Measurements from ENCODE around the gene RNLS.

RNLS gene

GRCh38 chr10:88474884-88475844, 108.0 kb downstream of the RNLS start:
- DNase-seq: no peak

DNA sequence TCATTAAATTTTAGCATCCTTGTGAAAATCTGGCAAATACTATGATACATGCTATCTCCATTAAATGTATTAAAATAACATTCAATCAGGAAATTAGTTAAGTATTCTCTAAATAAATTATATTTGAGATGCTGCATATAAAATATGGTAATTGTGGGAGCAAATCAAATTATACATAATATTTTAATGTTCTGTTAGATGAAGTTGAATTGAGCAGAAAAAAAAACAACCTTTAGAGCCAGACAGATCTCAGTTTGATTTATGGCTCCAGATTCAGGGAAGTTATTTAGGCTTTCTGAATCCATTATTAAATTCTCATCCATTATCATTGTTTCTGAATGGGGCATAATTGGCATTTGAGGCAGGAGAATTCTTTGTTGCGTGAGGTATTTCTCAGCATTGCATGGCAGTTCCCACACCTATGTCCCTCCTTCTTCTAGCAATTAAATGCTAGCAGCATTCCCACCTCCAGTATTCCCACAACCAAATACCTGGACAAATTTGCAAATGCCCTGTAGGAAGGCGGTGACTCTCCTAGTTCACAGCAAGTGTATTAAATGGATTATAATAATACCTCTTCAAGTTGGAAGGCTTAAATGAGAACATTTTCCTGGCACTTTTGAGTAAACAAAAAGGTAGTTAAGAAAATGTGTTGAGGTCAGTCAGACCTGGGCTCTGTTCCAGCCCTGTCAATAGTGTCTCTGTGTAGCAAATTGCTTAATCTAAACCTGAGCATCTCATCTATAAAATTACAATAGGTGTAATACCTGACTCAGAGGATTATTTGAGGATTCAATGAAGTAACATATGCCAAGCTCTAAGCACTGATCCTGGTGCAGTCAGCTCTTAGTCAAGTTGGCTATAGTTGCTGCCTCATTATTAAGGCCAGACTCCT, 108.9 kb downstream of the RNLS start:
- no peak for DNase-seq

DNA sequence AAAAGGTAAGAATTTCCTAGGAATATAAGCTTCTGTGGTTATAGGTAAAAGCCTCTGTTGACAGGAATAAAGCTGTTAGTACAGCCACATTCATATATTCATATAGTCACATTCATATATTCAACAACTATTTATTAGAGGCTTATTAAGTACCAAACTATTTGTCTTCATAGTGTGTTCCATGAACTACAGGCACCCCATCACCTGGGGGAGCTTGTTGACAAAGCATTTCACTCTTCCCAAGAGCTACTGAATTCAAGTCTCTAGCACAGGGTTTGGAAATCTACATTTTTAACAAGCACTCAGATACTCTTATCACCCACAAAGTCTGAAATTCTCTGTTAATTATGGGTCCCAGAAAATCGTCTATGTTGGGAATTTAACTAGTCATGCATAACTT, 110.6 kb downstream of the RNLS start:
- no peak for DNase-seq

GRCh38 chr10:88471899-88472298, 111.2 kb downstream of the RNLS start:
- DNase-seq: no peak

DNA sequence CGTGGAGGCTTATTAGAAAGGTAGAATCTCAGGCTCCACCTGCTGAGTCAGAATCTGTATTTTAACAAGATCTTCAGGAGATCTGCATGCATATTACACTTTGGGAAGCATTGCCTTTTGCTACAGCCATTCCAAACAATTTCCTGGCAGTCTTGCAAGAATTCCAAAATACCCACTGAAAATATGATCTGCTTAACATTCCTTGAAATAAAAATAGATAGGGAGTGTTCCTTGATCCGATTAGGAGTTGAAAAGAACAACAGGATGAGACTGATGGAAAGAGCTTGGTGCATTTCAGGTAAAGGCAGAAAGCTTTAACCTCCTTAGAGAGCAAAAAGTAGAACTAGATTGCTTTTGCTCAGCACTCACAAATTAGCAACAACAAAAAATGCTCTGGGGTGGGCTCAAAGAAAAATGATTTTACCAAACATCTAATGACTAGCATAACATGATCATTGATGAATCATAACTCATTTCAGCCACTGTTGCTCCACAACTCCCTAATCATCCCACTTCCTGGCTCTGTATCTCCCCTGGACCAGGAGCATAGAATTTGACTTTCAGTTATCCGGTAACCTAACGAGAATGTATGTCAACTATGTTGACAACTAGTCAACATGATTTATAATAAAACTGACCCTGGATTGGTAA, 115.2 kb downstream of the RNLS start:
- no peak for DNase-seq

DNA sequence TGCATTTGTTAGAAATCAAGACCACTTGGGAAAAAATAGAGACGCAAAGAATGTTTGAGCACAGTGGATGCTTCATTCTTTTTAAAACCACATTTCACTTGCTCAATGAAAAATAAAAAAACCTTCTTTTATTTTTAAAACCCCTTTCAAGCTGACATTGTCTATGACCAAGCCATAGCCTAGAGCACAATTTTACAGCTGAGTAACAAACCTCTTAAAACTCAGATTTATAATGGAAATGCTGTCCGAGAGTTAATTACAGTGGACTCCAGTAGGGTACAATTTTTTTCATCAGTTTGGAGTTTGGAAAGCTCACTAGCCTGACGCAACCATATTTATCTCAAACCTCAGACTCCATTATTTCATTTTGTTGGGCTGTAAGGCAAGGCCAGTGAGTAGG, 116.3 kb downstream of the RNLS start:
- DNase-seq: no peak

DNA sequence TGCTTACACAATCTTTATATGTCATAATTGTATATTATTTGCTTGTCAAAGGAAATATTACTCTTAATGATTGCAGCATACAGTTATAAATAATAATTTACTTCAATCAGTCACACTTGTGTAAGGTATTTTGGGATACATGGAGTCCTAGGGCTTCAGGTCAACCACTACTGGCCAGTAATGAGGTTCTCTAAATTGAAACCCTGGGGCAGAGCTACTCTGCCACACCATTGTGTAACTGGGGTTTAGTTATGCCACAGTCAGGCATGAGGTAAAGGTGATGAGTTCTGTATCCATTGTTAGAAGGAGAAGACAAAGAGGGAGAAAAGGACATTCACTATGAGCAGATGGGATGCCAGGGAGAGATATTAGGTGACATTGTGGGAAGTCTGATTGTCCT, 117.4 kb downstream of the RNLS start:
- no peak for DNase-seq

GRCh38 chr10:88463811-88464210, 119.3 kb downstream of the RNLS start:
- no peak for DNase-seq

DNA sequence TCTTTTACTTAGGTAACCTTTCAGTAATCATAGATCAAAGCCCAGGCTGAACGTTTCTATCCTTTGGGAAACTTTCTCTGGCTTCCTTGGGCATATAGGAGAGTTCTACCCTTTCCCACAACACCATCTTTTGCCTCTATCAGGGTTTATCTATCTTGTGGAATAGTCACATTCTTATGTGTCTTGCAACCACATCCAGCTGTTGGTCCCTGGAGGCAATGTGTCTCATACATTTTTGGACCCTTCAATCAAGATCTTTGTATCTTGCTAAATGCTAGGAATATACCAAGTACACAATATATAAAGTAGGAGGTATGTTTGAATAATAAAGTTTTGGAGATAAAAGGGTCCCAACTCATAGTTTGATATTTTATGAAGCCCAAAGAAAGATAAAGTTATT, 121.7 kb downstream of the RNLS start:
- no peak for DNase-seq

- no peak for DNase-seq
Observed at GRCh38 chr10:88459530-88459929, 123.6 kb downstream of the RNLS start.

- DNase-seq: no peak
Observed at GRCh38 chr10:88458209-88458608, 124.9 kb downstream of the RNLS start.

DNA sequence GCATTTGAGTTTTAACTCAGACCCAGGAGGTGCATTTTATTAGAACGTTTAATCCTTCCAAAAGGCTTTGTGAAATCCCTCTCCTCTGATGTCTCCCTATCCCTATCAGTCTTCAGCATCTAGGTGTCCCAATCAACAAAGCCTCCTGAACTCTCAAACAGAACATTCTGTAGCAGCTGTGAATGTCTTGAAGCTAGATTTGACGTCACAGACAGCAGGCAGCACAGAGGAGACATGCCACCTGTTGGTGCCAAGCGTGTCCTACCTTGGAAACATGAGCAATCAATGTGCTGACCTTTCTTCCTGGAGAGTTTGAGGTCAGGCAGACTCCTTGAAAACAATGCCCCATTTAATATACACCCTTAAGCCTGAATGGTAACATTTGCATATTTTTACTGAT, 125.5 kb downstream of the RNLS start:
- DNase-seq: no peak

DNA sequence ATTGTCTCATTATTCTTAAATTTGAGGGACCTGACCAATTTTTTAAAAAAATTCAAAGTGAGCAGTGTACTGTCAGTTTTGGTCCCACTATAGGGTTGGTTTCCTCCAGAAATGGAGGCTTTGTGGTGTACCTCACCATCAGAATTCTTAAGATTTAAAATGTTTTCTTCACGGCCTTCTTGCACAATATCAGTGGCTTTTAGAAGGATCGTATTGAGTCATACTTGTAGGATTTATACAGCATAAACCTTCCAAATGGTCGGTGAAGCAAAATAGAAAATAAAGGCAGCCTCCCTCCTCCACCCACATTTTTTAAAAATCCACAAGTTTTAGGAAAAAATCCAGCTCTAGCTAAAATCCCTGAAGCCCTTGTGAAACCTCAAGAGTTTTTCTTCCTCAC, 126.4 kb downstream of the RNLS start:
- no peak for DNase-seq

- DNase-seq: no peak
Observed at GRCh38 chr10:88455831-88456230, 127.3 kb downstream of the RNLS start.

- no peak for DNase-seq
Observed at GRCh38 chr10:88450201-88450600, 132.9 kb downstream of the RNLS start.

DNA sequence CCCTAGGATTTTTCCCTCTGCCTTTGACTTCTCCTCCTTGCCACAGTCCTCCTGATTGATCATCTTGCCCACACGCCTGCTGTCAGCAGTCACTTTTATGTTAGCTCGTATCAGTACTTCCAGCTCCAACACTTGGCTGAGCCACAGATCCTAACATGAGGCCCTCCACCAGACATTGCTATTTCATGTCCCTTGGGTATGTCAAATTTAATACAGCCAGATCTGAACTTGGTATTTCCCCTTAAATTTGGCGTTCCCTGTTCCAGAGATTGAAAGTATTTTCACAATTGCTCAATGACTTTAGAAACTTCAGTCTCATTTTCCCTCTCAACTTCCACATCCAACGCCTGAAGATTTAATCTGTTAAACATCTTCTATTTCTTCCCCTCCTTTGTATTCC, 140.4 kb downstream of the RNLS start:
- DNase-seq: no peak

GRCh38 chr10:88440541-88440940, 142.6 kb downstream of the RNLS start:
- no peak for DNase-seq

DNA sequence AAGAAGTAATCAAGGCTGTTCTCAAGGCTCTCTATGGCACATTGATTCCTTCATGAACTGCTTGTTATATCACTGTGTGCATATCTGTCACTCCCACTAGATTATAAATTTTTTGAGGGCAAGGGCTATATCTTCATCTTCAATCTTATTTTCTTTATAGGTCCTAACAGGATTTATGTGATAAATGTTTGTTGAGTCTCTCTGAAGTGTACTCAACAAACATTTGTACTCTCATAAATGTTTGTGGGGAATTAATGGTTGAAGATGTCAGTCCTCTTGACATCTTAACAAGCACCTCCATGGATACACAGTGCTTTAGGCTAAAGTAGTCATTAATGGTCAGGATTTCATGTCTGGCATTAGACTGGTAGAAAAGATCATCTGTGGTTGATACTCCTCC, 143.2 kb downstream of the RNLS start:
- DNase-seq: no peak

DNA sequence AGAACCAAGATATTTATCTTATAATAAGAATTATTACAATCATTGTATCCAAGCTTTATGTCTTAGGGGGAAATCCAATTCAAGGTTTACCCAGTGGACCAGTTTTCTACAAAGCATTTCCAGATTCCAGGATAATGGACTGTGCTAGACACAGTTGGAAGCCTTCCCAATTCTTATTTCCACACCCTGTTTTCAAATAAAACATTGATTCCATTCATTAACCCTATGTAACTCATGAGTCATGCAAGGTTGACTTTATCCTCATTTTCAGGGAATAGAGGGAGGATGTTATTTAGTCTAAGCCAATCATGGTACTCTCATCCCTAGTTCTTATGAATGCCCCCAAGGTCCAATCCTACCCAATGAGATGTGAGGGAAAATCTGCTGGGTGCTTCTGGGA, 145.7 kb downstream of the RNLS start:
- DNase-seq: no peak

GRCh38 chr10:88433565-88434186, 149.4 kb downstream of the RNLS start:
- DNase-seq: no peak

GRCh38 chr10:88431103-88431502, 152.0 kb downstream of the RNLS start:
- DNase-seq: no peak

DNA sequence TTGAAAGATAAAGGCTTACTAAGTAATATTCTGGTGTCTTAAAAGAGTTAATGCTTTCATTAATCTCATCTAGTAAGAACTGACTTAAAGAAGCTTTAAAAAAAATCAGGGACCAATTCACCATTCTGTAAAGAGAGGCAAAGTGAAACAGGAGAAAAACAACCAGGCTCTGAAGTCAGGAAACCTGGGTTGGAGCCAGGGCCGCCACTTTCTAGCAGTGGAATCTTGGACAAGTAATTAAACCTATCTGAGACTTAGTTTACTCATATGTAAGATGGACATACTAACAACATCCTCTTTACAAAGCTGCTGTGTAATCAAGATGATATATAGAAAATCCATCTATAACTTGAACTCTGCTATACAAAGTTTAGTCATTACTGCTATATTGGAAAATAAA, 154.1 kb downstream of the RNLS start:
- no peak for DNase-seq

- no peak for DNase-seq
Observed at GRCh38 chr10:88428442-88428841, 154.7 kb downstream of the RNLS start.

All from activated T-cell treated with anti-CD3 and anti-CD28 coated beads for 4 hours (primary cell).